SHP77 treated with DMSO at 0.1 percent for 48 hours (cell line): ENCODE data around the gene BAIAP3.

Experiments
- DNase-seq: peaks from one replicate; lab custom pipeline; 2025; lab: John Stamatoyannopoulos, UW

BAIAP3 gene

GRCh38 chr16:1371054-1371978, 37.9 kb downstream of the BAIAP3 start:
- no peak for DNase-seq

GRCh38 chr16:1372292-1372950, 39.0 kb downstream of the BAIAP3 start:
- DNase-seq, result no peak

- DNase-seq, result no peak
Measured at GRCh38 chr16:1374418-1375297, 41.2 kb downstream of the BAIAP3 start.

GRCh38 chr16:1375298-1375640, 41.8 kb downstream of the BAIAP3 start:
- DNase-seq, result no peak

GRCh38 chr16:1375741-1376410, 42.4 kb downstream of the BAIAP3 start:
- no peak for DNase-seq

- DNase-seq, result no peak
Measured at GRCh38 chr16:1377406-1378010, 44.1 kb downstream of the BAIAP3 start.

GRCh38 chr16:1378087-1378803, 44.8 kb downstream of the BAIAP3 start:
- no peak for DNase-seq

GRCh38 chr16:1378804-1379303, 45.4 kb downstream of the BAIAP3 start:
- no peak for DNase-seq

GRCh38 chr16:1379304-1380076, 46.0 kb downstream of the BAIAP3 start:
- no peak for DNase-seq

GRCh38 chr16:1380195-1380594, 46.8 kb downstream of the BAIAP3 start:
- no peak for DNase-seq

GRCh38 chr16:1381612-1382406, 48.4 kb downstream of the BAIAP3 start:
- no peak for DNase-seq

GRCh38 chr16:1383556-1383955, 50.1 kb downstream of the BAIAP3 start:
- DNase-seq, result no peak

GRCh38 chr16:1385232-1385631, 51.8 kb downstream of the BAIAP3 start:
- DNase-seq, result no peak

GRCh38 chr16:1387331-1387730, 53.9 kb downstream of the BAIAP3 start:
- no peak for DNase-seq

- no peak for DNase-seq
Measured at GRCh38 chr16:1389762-1390161, 56.3 kb downstream of the BAIAP3 start.

GRCh38 chr16:1390239-1390779, 56.9 kb downstream of the BAIAP3 start:
- DNase-seq, result no peak

GRCh38 chr16:1392826-1393225, 59.4 kb downstream of the BAIAP3 start:
- DNase-seq, result no peak

GRCh38 chr16:1393613-1394176, 60.2 kb downstream of the BAIAP3 start:
- no peak for DNase-seq
